Right lobe of liver (tissue), 4 donors: ENCODE data around the gene JAKMIP1.

Experiments used
- CTCF ChIP-seq, 4 donors: fragments of 200-600 bp in 3 of 4; fragments of 450-650 bp in 1 of 4; IDR thresholded peaks; one replicate each; pipeline versions ENCODE4 v1.5.1 to v1.8.0; 2016 to 2022; ENCODE audit warnings: antibody characterized with exemption in 4 of 4, mild to moderate bottlenecking in 2 of 4
- POLR2A ChIP-seq: fragments of 450-650 bp; IDR thresholded peaks from one replicate; pipeline ENCODE4 v1.6.1; 2017; ENCODE audit warnings: antibody characterized with exemption, mild to moderate bottlenecking
- donor health status: DM: no; HTN: no; CAD: no.
- donor health status: DM: no; HTN: no; CAD: no.
- donor health status: DM: no; HTN: yes; CAD: no.

GRCh38 chr4:6111354-6111960, 88.9 kb downstream of the JAKMIP1 start:
- TF ChIP-seq CTCF (IDR thresholded peaks at IDR 0.05) (no peak), POLR2A (no peak)
